Measurements from ENCODE around the gene RTL5. TPM values are rescaled to one million over a fixed set of nuclear protein-coding genes. Genes with fewer than 3 reads are reported as not detected.

RTL5 gene
- polyA plus RNA-seq, 1 donor from 2014 or later: 10.5 TPM

- no peaks in the 10 kb centered on the region for H3F3A ChIP-seq (ENCODE audit: insufficient read depth, low read length, poor library complexity, severe bottlenecking)
- H3K36me3 ChIP-seq (ENCODE audit: insufficient read depth, low read length): no peaks in the 10 kb centered on the region
- no peak overlapping the region for H3K27ac ChIP-seq (ENCODE audit: low read length)
- H3K27me3 ChIP-seq (ENCODE audit: insufficient read depth, low read depth, low read length): no peaks in the 10 kb centered on the region
- H3K9me2 ChIP-seq (ENCODE audit: insufficient read depth, low read length): no peaks in the 10 kb centered on the region
- no peaks in the 10 kb centered on the region for H3K9me3 ChIP-seq (ENCODE audit: low read length)
- H2AFZ ChIP-seq (ENCODE audit: low read depth, low read length): no peak overlapping the region
- TF ChIP-seq MXI1 (conservative IDR thresholded peaks at IDR 0.05; ENCODE audit: poor library complexity, severe bottlenecking) (no peak), REST (IDR thresholded peaks at IDR 0.05; ENCODE audit: borderline replicate concordance) (no peak), RAD21 (conservative IDR thresholded peaks at IDR 0.05) (no peak), POLR2AphosphoS5 (IDR thresholded peaks at IDR 0.05) (no peak), SMC3 (conservative IDR thresholded peaks at IDR 0.05; ENCODE audit: poor library complexity) (no peak), CTCF (IDR thresholded peaks at IDR 0.05; ENCODE audit: poor library complexity, severe bottlenecking) (no peak), EZH2 (IDR thresholded peaks at IDR 0.05; ENCODE audit: borderline replicate concordance, insufficient read depth, low read length, poor library complexity, severe bottlenecking) (no peak), TAF1 (IDR thresholded peaks at IDR 0.05; ENCODE audit: low read depth) (no peak), EP300 (conservative IDR thresholded peaks at IDR 0.05; ENCODE audit: poor library complexity, severe bottlenecking) (no peak)
- no peak overlapping the region for H3K9ac ChIP-seq (ENCODE audit: low read length)
- H3K4me3 ChIP-seq (ENCODE audit: low read length): no peak overlapping the region
- no peaks in the 10 kb centered on the region for H4K20me1 ChIP-seq (ENCODE audit: insufficient read depth)
- H3K79me2 ChIP-seq (replicated peaks; ENCODE audit: insufficient read depth, low read length): no peaks in the 10 kb centered on the region
- no peak overlapping the region for H3K4me2 ChIP-seq (ENCODE audit: low read length)
Measured at GRCh38 chrX:72097098-72097497, 34.6 kb downstream of the RTL5 start.

- Histone ChIP-seq H3K36me3 (ENCODE audit: insufficient read depth, low read length) (no peaks in the 10 kb centered on the region), H3K9me3 (ENCODE audit: low read length) (no peaks in the 10 kb centered on the region), H3K9ac (ENCODE audit: low read length) (peak overlapping the region; percentile 50), H2AFZ (ENCODE audit: low read depth, low read length) (no peak overlapping the region), H3K27me3 (ENCODE audit: insufficient read depth, low read depth, low read length) (no peaks in the 10 kb centered on the region), H3K4me2 (ENCODE audit: low read length) (peak overlapping the region; percentile 48), H3K27ac (ENCODE audit: low read length) (peak overlapping the region; percentile 90), H3F3A (ENCODE audit: insufficient read depth, low read length, poor library complexity, severe bottlenecking) (no peaks in the 10 kb centered on the region), H3K79me2 (replicated peaks; ENCODE audit: insufficient read depth, low read length) (no peaks in the 10 kb centered on the region), H3K4me3 (ENCODE audit: low read length) (peak overlapping the region; percentile 49), H4K20me1 (ENCODE audit: insufficient read depth) (no peaks in the 10 kb centered on the region), H3K9me2 (ENCODE audit: insufficient read depth, low read length) (no peaks in the 10 kb centered on the region)
- TF ChIP-seq POLR2AphosphoS5 (IDR thresholded peaks at IDR 0.05): no peak
- no peak for TF ChIP-seq TAF1 (IDR thresholded peaks at IDR 0.05; ENCODE audit: low read depth)
- TF ChIP-seq CTCF (IDR thresholded peaks at IDR 0.05; ENCODE audit: poor library complexity, severe bottlenecking): no peak
Measured at GRCh38 chrX:72095370-72095769, 36.3 kb downstream of the RTL5 start.
